Panc1 (cell line): ENCODE data around the gene PTPRF. TPM values are rescaled to one million over a fixed set of nuclear protein-coding genes. Genes with fewer than 3 reads are reported as not detected.

ENCODE experiments used
- ATAC-seq: fragments of 200-7000 bp; cut with Tn5 transposase; 2 replicates; pipeline ENCODE4 v1.9.1; 2020; ENCODE audit warnings: mild to moderate bottlenecking, moderate library complexity
- BruUV-seq: library from RNA; stranded (reverse); fragments of 400-500 nt; replicated peaks from 2 replicates; lab custom pipeline; 2021; lab: Mats Ljungman, UMichigan
- CTCF ChIA-PET: fragments of 300-600 bp; sonication (Branson Sonifier 250); formaldehyde crosslinking; loops from one replicate; lab custom pipeline; 2022; ENCODE audit warnings: antibody characterized with exemption; lab: Charles Lee
- POLR2A ChIA-PET: fragments of 300-600 bp; sonication (Branson Sonifier 250); formaldehyde crosslinking; loops from one replicate; lab custom pipeline; 2022; ENCODE audit warnings: antibody characterized with exemption; lab: Charles Lee
- DNase-seq: peaks from one replicate; pipeline ENCODE4 v3.0.0-alpha.2; 2010; ENCODE audit warnings: low read depth, low spot score
- H3K27ac ChIP-seq: 2 replicates; pipeline ENCODE4 v1.5.1; 2011; ENCODE audit warnings: mild to moderate bottlenecking, low read length, inconsistent platforms
- H3K27me3 ChIP-seq: fragments of 200-500 bp; sonication (Bioruptor generic); 2 replicates; pipeline ENCODE4 v1.6.0; 2014; ENCODE audit warnings: low read length, inconsistent platforms; ENCODE audit not compliant: control insufficient read depth, insufficient read depth
- H3K36me3 ChIP-seq: fragments of 200-500 bp; sonication (Bioruptor generic); 2 replicates; pipeline ENCODE4 v1.5.1; 2014; ENCODE audit warnings: inconsistent platforms, mild to moderate bottlenecking, low read length, moderate library complexity; ENCODE audit not compliant: control insufficient read depth, insufficient read depth
- H3K4me1 ChIP-seq: 2 replicates; pipeline ENCODE4 v1.5.1; 2011; ENCODE audit warnings: inconsistent platforms, mild to moderate bottlenecking, low read length, moderate library complexity; ENCODE audit not compliant: control insufficient read depth, insufficient read depth
- H3K4me3 ChIP-seq, 2 experiments: 2 replicates each; pipeline ENCODE4 v1.5.1; 2011 to 2012; ENCODE audit warnings: low read depth in 2 of 2, low read length in 2 of 2, mild to moderate bottlenecking in 2 of 2, inconsistent platforms in 1 of 2, moderate library complexity in 1 of 2
- H3K9me3 ChIP-seq: fragments of 200-500 bp; sonication (Bioruptor generic); 2 replicates; pipeline ENCODE4 v1.5.1; 2014; ENCODE audit warnings: low read depth, mild to moderate bottlenecking, inconsistent platforms, low read length, moderate library complexity; ENCODE audit not compliant: control insufficient read depth, insufficient read depth
- POLR2AphosphoS5 ChIP-seq: IDR thresholded peaks from 2 replicates; pipeline ENCODE4 v1.6.1; 2012; ENCODE audit warnings: mild to moderate bottlenecking, low read depth, low read length, moderate library complexity
- REST ChIP-seq, 2 experiments: IDR thresholded peaks; 2 replicates each; pipeline ENCODE4 v1.6.1; 2011 to 2012; ENCODE audit warnings: low read depth in 2 of 2, control low read depth in 1 of 2, low read length in 1 of 2, mild to moderate bottlenecking in 1 of 2, moderate library complexity in 1 of 2; ENCODE audit not compliant: insufficient read depth in 1 of 2
- SIN3A ChIP-seq: IDR thresholded peaks from 2 replicates; pipeline ENCODE4 v1.6.1; 2012; ENCODE audit warnings: low read depth, mild to moderate bottlenecking, low read length, moderate library complexity, borderline replicate concordance; ENCODE audit not compliant: insufficient read depth
- TCF7L2 ChIP-seq: IDR thresholded peaks from 2 replicates; pipeline ENCODE4 v1.6.1; 2011; ENCODE audit warnings: mild to moderate bottlenecking, low read depth, low read length, inconsistent platforms
- in situ Hi-C: cut with HindIII; loops from 2 replicates; pipeline ENCODE4 v1.10.0; 2016; ENCODE audit warnings: low sequenced_read_pairs, low pct_unique_long_range_greater_than_20kb
- intact Hi-C: fragments of 100-400 bp; cut with micrococcal nuclease; formaldehyde crosslinking; loops from one replicate; pipeline ENCODE4 v1.10.0; 2022; ENCODE audit not compliant: unreplicated experiment
- total RNA-seq: library from RNA; stranded (reverse); gene quantifications from one replicate; pipeline ENCODE4 v1.2.1, GENCODE V29; 2021; ENCODE audit not compliant: unreplicated experiment
- TF ChIP-seq, protein P1 (sequence below): fragments of 450-650 bp; IDR thresholded peaks from 2 replicates; pipeline ENCODE4 v1.5.1; 2017; ENCODE audit warnings: mild to moderate bottlenecking

The PTPRF gene
- total RNA-seq, 1 experiment from 2014 or later, result 77.5 TPM

GRCh38 chr1:43613075-43613942 lies 82.6 kb downstream of the PTPRF start:
- Histone ChIP-seq H3K4me1 (no peaks in the 10 kb centered on the region), H3K9me3 (no peaks in the 10 kb centered on the region), H3K4me3 (no peak overlapping the region), H3K27ac (no peak overlapping the region), H3K27me3 (no peaks in the 10 kb centered on the region), H3K36me3 (no peaks in the 10 kb centered on the region)
- CTCF ChIA-PET, result no interaction called here
- ATAC-seq, result no peak
- no TSS peak for BruUV-seq
- intact Hi-C loops, result no loop called here
- in situ Hi-C loops, result no loop called here
- POLR2A ChIA-PET, result no interaction called here
- TF ChIP-seq, protein P1, sequence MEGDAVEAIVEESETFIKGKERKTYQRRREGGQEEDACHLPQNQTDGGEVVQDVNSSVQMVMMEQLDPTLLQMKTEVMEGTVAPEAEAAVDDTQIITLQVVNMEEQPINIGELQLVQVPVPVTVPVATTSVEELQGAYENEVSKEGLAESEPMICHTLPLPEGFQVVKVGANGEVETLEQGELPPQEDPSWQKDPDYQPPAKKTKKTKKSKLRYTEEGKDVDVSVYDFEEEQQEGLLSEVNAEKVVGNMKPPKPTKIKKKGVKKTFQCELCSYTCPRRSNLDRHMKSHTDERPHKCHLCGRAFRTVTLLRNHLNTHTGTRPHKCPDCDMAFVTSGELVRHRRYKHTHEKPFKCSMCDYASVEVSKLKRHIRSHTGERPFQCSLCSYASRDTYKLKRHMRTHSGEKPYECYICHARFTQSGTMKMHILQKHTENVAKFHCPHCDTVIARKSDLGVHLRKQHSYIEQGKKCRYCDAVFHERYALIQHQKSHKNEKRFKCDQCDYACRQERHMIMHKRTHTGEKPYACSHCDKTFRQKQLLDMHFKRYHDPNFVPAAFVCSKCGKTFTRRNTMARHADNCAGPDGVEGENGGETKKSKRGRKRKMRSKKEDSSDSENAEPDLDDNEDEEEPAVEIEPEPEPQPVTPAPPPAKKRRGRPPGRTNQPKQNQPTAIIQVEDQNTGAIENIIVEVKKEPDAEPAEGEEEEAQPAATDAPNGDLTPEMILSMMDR, result no peak
- TF ChIP-seq TCF7L2 (no peak), REST (IDR thresholded peaks at IDR 0.05; ENCODE audit: insufficient read depth in 1 of 2, low read depth in 2 of 2, low read length in 1 of 2) (no peak), SIN3A (no peak), POLR2AphosphoS5 (no peak)
- no peak for DNase-seq

DNA sequence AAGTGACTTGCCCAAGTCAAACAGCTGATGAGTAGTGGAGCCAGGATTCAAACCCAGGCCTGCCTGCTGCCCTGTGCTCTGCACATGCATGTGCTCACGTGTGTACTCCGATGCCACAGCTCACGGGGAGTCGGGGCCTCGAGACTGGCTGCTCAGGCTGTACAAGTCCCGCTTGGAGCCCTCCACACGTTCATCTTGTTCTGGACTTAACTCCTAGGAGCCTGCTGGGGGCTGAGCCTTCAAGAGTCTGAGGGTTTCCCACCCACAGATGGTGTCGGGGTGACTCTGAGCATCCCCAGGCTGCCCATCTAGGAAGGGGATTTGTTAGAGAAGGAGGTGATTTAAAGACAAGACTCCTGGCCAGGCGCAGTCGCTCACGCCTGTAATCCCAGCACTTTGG lies 83.5 kb downstream of the PTPRF start:
- Histone ChIP-seq H3K27me3 (no peaks in the 10 kb centered on the region), H3K9me3 (no peaks in the 10 kb centered on the region), H3K27ac (no peak overlapping the region), H3K4me3 (no peak overlapping the region), H3K36me3 (no peaks in the 10 kb centered on the region), H3K4me1 (no peaks in the 10 kb centered on the region)
- CTCF ChIA-PET, result no interaction called here
- intact Hi-C loops (no loop called here), in situ Hi-C loops (no loop called here)
- no TSS peak for BruUV-seq
- DNase-seq (no peak), ATAC-seq (no peak)
- POLR2A ChIA-PET, result no interaction called here
- TF ChIP-seq, protein P1, result no peak
- no peak for TF ChIP-seq REST (IDR thresholded peaks at IDR 0.05; ENCODE audit: insufficient read depth in 1 of 2, low read depth in 2 of 2, low read length in 1 of 2)
- no peak for TF ChIP-seq TCF7L2
- TF ChIP-seq POLR2AphosphoS5, result no peak
- no peak for TF ChIP-seq SIN3A
